GM19193 (cell line): Measurements from ENCODE around the gene MESD.
A peak's percentile ranks its signal among the peaks of the same experiment; 100 is the strongest.

ENCODE experiments used
- POLR2A ChIP-seq: IDR thresholded peaks from 4 replicates; pipeline ENCODE4 v1.6.1; 2011; ENCODE audit not compliant: insufficient read depth, insufficient read length; ENCODE audit errors: extremely low read depth

The MESD gene

GRCh38 chr15:81002331-81003096, 12.9 kb upstream of the MESD start:
- TF ChIP-seq POLR2A: no peak

GRCh38 chr15:81002009-81002330, 12.4 kb upstream of the MESD start:
- TF ChIP-seq POLR2A: no peak

GRCh38 chr15:81001152-81002008, 11.8 kb upstream of the MESD start:
- TF ChIP-seq POLR2A: no peak

GRCh38 chr15:81000624-81001151, 11.1 kb upstream of the MESD start, which contains the start of gene TLNRD1:
TLNRD1 (plus strand) TSS chr15:81000923; CDS start chr15:81002272, 1,349 bp downstream.
- TF ChIP-seq POLR2A: peak; percentile 84

DNA sequence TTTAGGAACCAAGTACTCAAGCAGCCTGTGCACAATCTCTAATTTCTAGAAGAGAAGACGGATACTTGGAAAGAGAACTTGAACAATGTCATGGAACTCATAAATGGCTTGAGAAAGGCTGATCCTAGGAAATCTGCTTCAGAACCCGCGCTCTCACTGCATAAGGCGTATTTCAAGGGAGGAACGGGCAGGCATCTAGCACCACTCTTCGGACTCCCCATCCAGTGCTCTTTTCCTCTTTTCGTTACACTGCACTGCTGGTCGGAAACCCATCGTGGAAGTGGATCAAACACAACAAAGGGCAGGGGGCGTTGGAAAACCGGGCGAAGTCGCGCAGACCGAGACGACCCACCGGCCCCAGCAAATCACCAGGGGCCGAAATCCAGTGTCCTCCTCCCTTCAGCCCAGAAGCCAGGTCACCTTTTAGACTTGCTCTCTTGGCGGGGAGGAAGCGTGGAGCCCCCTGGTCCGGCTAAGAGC, 10.6 kb upstream of the MESD start:
- no peak for TF ChIP-seq POLR2A

DNA sequence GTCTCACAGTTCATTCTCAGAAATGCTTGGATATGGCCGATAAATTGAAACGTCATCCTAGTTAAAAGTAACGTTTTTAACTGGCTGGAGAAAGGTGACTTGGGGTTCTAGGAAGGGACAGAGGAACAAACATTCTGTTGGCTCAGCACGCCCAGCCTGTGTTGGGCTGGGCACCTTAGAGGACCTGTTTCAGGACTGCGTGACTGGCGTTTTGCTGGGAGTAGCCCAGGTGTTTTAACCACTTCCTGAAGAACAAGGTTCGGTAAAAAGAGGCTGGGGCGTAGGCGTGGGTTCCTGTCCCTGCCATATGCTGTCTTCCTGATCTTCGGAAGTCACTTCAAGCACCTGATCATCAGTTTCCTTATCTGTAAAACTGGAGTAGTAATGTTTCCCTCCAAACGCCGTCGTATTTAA, 10.0 kb upstream of the MESD start:
- TF ChIP-seq POLR2A: no peak

GRCh38 chr15:80998251-80998650, 8.6 kb upstream of the MESD start:
- TF ChIP-seq POLR2A: no peak

DNA sequence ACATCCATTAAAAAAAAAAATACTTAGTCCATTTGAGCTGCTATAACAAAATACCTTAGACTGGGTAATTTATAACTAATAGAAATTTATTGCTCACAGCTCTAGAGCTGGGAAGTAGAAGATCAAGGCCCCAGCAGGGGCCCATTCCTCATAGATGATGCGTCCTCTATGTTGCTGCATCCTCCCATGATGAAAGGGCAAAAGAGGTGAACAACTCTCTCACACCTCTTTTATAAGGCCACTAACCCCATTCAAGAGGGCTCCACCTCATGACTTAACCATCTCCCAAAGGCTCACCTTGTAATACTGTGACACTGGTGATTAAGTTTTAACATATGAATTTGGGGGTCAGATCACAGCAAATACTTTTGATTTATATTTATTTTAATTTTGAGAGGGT, 8.1 kb upstream of the MESD start:
- no peak for TF ChIP-seq POLR2A

GRCh38 chr15:80996247-80996646, 6.6 kb upstream of the MESD start:
- no peak for TF ChIP-seq POLR2A

- no peak for TF ChIP-seq POLR2A
Observed at GRCh38 chr15:80992441-80992840, 2.8 kb upstream of the MESD start.

DNA sequence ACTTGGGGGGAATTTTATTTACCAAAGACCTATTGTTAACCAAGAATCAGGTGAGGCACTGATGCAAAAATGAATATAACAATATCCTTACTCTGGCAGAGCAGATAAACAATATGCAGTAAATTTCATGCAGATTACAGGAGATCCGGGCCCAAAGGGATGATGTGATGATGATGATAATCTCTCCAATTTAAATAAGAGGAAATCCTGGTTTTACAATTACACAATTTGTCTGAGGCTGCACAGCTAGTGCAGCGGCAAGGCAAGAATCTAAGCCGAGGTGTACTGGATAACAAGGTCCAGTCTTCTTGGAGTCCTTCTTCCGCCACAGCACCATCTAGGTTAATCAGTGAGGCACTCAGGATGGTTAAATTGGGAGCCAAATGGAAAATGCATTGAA, 2.4 kb upstream of the MESD start:
- TF ChIP-seq POLR2A: no peak

DNA sequence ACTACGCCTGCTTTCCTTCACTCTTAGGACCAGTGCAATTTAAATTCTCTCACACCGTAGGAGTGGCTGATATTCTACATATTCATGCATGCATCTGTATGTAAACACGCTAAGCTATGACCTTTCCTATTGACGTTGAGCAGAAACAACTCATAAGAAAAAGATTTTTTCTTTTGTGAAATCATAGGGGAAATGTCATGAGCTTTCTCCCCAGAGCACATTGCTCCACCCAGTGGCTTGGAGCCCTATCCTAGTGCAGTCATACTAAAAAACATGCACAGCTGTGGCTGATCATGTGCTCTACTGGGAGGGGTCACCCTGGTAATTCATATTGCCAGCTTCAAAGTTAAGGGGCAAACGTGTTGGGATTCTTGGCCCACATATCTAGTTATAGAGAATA, 1.8 kb upstream of the MESD start:
- TF ChIP-seq POLR2A: no peak

GRCh38 chr15:80990955-80991354, 1.3 kb upstream of the MESD start:
- no peak for TF ChIP-seq POLR2A

DNA sequence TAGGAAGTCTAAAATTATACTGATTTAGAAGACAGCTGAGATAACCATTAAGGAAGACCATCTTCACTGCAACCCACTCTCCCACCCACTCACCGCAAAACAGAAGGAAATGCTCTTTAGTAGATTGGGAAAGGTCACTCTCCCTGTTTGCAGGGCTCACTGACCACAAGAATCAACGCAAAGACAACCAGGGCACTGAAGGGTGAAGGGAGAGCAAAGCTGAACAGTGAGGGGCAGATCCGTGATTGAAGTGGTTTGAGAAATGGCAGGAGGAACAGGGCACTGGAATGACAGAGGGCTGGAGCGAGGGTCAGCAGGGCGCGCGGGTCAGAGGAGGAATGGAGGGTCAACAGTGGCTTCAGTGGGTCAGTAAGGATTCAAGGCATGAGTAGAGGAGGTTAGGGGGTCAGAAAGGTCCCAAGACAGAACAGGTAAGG, 520 bp downstream of the MESD start:
- TF ChIP-seq POLR2A: no peak

DNA sequence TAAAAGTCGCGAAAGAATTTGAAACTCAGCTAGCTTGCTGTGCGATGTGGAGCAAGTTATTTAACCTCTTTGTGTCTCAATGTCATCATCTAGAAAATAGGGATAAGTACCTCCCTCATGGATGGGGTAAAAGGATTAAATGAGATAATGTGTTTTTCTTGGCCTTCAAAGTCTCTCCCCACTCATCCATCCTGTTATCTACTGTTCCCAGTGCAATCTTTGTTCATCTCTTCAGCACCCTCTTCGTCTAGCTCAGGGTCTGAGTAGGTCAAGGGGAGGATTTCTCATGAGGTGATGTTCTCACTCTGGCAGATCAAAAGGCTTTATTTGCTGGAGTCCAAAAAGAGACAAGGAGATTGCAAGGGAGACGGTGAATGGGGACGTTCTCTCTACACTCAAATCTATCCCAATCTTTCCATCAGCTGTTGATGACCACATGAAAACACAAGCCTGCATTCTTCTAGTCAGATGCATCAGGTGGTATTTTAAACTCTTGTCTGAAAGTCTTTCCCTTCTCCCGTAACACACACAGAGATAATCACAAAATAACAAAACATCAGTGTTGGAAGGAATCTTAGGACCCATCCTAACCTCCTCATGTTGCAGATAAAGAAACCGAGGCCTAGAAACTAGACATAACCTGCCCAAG, 1.3 kb downstream of the MESD start:
- no peak for TF ChIP-seq POLR2A
